WI38 (cell line): ENCODE measurements around the gene UBAC2.
"Not testable (repeated sequence)": the region's sequence is repeated elsewhere in the genome, so short reads cannot be mapped to it uniquely, and the experiment has no call there.

ENCODE experiments used
- H3K4me3 ChIP-seq: 2 replicates; pipeline ENCODE4 v1.5.1; 2011; ENCODE audit warnings: low read depth, mild to moderate bottlenecking, control low read depth, low read length
- TF ChIP-seq, protein P1 (sequence below): IDR thresholded peaks from 2 replicates; pipeline ENCODE4 v1.5.1; 2012; ENCODE audit warnings: low read depth, mild to moderate bottlenecking, control low read depth, low read length

UBAC2 gene

DNA sequence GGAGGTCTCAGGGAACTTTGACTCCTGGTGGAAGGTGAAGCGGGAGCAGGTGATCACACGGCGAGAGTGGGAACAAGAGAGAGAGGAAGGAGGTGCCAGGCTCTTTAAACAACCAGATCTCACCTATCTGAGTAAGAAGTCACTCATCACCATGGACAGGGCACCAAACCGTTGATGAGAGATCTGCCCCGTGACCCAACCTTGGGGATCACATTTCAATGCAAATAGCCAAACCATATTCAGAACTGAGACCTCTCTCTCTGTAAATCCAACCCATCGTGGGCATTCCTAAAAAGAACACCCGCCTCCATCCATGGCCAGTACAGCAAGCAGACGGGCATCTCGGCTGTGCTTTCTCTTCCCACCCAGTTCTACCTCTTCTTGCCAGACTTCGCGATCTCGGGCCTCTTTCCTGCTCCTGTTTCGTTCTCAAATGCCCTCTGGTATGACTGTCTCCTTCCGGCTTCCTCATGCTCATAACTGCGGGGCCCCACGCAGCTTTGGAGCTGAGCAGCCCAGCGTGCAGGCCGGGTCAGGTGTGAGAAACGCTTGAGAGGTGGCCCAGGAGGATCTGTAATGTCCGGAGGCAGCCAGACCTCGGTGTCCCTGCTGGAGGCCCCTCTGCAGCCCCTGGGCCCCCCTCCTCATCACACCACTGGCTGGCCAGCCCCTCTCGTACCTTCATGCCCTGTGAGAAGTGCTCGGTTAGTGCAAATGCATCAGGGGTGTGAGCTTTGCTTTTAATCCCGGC lies 203.5 kb downstream of the UBAC2 start:
- no peak overlapping the region for H3K4me3 ChIP-seq
- TF ChIP-seq, protein P1, sequence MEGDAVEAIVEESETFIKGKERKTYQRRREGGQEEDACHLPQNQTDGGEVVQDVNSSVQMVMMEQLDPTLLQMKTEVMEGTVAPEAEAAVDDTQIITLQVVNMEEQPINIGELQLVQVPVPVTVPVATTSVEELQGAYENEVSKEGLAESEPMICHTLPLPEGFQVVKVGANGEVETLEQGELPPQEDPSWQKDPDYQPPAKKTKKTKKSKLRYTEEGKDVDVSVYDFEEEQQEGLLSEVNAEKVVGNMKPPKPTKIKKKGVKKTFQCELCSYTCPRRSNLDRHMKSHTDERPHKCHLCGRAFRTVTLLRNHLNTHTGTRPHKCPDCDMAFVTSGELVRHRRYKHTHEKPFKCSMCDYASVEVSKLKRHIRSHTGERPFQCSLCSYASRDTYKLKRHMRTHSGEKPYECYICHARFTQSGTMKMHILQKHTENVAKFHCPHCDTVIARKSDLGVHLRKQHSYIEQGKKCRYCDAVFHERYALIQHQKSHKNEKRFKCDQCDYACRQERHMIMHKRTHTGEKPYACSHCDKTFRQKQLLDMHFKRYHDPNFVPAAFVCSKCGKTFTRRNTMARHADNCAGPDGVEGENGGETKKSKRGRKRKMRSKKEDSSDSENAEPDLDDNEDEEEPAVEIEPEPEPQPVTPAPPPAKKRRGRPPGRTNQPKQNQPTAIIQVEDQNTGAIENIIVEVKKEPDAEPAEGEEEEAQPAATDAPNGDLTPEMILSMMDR = no peak

DNA sequence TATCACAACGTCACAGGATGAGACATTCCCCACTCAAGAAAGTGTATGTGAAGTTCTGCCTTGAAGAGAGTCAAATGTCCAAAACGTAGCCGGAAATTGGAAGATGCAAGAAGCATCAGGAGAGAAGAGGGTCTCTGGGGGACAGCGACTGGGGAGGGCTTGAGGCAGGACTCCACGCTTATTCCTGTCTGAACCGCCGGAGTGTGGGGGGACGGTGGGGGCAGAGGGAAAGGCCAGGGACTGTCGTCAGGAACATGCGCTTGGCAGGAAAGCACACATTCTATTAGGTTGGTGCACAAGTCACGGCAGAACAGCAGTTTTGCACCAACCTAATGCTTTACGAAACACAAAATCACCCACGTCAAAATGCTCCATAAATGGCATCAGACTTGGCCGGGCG lies 205.3 kb downstream of the UBAC2 start:
- H3K4me3 ChIP-seq = no peak overlapping the region
- TF ChIP-seq, protein P1 = no peak

DNA sequence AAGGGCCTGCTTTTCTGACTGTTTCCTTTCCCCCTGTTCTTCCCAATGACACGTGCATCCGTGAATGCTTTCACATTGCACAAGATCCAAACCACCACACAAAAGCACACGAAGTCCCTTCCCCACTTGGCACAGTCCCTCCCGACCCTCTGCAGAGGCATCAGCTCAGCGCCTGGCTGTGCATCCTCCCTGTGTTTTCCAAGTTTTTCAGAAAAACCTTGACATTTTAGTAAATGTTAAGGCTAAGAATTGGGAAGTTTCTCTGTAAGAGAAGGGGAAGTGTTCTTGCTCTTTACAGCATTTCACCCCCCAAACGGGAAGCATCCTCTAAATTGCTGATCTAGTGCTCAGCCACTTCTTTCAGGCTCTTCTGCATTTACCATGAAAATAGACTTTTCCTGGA lies 206.1 kb downstream of the UBAC2 start:
- TF ChIP-seq, protein P1 = no peak
- no peak overlapping the region for H3K4me3 ChIP-seq

DNA sequence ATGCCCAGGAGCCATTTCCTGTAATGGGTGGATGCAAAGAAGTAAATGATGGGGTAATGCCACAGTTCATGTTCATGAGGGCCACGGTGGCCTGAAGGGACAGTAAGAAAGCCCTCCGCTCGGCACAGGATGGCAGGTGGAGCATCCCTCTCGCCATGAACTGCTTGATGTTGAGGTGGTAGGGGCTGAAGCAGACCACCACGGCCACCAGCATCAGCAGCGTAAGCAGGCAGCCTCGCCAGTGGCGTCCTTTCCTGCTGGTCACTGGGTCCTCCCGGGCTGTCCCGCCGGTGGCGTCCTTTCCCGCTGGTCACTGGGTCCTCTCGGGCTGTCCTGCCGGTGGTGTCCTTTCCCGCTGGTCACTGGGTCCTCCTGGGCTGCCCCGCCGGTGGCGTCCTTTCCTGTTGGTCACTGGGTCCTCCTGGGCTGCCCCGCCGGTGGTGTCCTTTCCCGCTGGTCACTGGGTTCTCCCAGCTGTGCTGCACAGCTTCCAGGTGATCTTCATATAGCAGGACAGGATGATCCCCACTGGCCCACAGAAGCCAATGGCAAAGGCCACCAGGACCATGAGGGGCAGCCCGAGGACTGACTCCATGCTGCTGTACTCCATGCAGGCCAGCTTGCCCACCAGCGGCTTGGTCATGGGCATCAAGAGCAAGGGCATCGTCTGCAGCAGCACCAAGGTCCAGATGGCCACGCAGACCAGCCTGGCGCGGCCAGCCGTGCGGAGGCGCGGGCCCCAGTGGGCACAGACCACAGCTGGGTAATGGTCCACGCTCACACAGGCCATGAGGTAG lies 207.4 kb downstream of the UBAC2 start:
- TF ChIP-seq, protein P1 = no peak
- no peak overlapping the region for H3K4me3 ChIP-seq

DNA sequence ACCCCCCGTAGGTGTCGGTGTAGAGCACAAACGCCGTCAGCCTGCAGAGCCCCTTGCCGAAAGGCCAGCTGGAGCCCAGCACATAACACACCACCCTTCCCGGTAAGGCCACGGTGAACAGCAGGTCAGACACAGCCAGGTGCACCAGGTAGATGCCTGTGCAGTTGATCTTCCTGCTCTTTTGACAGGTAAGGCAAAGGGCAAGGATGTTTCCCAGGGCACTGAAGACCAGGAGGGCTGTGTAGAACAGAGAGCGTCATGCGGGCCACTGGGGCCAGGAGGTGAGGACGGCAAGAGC lies 208.0 kb downstream of the UBAC2 start:
- TF ChIP-seq, protein P1 = no peak
- no peak overlapping the region for H3K4me3 ChIP-seq

DNA sequence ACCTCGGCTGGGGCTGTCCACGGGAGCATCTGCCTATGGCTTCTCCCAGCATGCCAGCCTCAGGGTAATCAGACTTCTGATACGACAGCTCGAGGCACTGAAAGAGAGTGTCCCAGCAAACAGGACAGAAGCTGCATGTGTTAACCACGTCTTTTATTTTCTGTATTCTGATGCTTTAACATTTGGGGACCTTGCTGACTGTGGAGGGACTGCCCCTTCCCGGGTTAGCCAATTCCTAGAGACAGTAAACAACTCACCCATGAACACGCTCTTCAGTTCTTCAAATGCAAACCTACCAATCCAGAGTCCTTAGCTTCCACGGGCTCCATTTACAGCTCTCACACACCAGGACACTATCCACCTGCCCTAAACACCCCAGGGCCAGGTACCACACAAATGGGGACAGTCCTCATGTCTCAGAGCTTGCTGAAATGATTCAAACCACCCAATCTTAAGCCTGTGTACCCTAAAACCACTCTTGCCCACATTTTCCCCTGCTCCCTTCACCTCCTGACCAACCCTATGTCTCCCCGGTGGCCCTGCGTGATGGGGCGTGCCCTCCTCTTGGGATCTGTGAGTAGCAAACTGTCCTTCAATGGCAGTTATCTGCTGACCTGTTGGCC lies 208.9 kb downstream of the UBAC2 start:
- H3K4me3 ChIP-seq = not testable (repeated sequence)

DNA sequence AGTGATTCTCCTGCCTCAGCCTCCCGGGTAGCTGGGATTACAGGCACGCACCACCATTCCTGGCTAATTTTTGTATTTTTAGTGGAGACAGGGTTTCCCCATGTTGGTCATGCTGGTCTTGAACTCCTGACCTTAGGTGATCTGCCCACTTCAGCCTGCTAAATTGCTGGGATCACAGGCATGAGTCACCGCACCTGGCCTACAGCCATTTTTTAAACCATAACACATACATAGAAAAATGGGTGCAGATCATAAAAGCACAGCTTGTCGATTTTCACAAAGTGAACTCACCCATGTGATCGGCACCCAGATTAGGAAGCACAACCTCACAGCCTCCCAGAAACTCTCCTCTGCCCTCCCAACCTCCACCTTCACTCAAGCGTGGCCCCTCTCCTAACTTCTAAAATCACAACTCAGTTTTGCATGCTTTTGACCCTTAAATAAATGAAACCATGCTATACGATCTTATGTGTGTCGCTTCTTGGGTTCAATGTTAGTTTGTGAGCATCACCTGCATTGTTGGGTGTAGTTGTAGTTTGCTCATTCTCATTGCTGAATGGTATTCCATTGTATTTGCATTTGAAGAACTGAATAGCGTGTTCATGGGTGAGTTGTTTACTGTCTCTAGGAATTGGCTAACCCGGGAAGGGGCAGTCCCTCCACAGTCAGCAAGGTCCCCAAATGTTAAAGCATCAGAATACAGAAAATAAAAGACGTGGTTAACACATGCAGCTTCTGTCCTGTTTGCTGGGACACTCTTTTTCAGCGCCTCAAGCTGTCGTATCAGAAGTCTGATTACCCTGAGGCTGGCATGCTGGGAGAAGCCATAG lies 210.2 kb downstream of the UBAC2 start:
- H3K4me3 ChIP-seq = not testable (repeated sequence)

DNA sequence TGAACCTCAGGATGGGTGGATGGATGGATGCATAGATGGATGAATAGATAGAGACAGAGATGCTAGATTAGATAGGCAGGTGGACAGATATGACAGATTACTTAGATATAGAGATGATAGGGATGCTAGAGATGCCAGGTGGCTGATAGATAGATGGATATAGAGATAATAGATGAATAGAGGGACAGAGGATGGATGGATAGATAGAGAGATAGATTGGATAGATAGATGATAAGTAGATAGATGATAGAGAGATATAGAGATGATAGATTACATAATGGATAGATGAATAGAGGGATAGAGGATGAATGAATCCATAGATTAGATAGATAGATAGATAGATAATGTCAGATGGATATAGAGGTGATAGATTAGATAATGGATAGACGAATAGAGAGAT lies 212.2 kb downstream of the UBAC2 start:
- H3K4me3 ChIP-seq = no peak overlapping the region
- TF ChIP-seq, protein P1 = no peak
